ENCODE measurements around the gene GALT.

DNA sequence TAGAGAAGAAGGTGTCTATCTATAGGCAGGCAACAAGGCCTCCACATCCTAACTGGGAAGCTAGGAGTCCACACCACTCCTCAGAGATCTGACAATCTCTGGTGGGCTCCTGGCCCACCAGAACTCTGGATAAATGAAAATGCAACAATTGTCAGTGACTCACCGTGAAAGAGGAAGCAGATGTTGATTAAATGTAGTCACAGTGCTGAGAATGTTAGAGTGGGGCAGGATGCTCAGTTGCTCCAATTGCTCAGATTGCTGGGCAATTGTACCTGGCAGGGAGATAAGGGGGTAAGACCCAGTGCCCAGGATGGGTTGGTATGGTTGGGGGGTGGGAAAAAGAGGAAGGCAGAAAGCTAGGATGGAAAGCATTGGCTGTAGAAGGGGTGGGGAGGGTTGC, 40.3 kb downstream of the GALT start:
- TF ChIP-seq POLR2A (IDR thresholded peaks at IDR 0.05) (no peak), CTCF (IDR thresholded peaks at IDR 0.05 in 4 of 5, conservative IDR thresholded peaks at IDR 0.05 in 1 of 5) (no peak)
